Left lobe of liver (tissue), 2 donors: ENCODE measurements around the gene EMC10. TPM values are rescaled to one million over a fixed set of nuclear protein-coding genes. Genes with fewer than 3 reads are reported as not detected.

Experiments
- ATAC-seq: fragments of 200-7000 bp; cut with Tn5 transposase; one replicate; pipeline ENCODE4 v1.9.1; 2020; ENCODE audit warnings: mild to moderate bottlenecking, moderate library complexity
- DNase-seq: peaks from one replicate; pipeline ENCODE4 v3.0.0-alpha.2; 2020; ENCODE audit warnings: low spot score
- total RNA-seq: library from RNA; stranded (reverse); gene quantifications from one replicate; pipeline ENCODE4 v1.2.1, GENCODE V29; 2021
- donor health status: DM: no; HTN: no; CAD: no; lungs with moderate emphysema.
- donor health status: DM: no; HTN: yes; CAD: no.

Gene EMC10
- total RNA-seq, 1 donor from 2014 or later, result 55.2 TPM

DNA sequence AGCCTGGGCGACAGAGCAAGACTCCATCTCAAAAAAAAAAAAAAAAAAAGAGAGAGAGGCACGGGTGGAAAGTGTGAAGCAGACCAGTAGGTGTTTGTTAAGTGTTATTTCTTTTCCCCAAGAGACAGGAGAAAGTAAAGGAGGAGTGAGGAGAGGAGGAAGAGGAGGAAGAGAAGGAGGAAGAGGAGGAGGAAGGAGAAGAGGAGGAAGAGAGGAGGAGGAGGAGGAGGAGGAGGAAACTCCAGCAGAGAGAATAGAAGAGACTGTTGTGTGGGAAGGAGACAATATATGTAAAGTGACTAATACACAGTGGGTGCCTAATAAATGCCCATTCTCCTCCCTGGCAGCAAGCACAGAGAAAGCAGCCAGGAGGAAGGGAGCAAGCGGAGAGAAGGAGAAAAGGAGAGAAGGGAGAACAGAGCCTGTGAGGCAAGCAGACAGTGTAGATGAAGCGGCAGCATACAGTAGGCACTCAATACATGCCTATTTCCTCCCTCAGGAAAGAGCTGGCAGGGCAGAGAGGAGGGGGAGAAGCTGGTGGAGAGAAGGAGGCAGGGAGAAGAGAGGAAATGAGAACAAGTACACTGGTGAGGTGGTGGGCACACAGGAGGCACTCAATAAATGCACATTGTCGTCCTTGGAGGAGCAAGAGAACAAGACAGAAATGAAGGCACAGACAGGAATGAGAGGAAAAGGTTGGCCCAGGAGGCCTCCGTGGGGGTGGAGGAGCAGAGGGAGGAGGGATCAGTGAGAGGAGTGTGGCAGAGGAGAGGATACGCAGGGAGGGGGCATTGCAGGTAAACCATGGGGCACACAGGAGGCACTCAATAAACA lies 18.1 kb downstream of the EMC10 start:
- DNase-seq, result no peak
- no peak for ATAC-seq

DNA sequence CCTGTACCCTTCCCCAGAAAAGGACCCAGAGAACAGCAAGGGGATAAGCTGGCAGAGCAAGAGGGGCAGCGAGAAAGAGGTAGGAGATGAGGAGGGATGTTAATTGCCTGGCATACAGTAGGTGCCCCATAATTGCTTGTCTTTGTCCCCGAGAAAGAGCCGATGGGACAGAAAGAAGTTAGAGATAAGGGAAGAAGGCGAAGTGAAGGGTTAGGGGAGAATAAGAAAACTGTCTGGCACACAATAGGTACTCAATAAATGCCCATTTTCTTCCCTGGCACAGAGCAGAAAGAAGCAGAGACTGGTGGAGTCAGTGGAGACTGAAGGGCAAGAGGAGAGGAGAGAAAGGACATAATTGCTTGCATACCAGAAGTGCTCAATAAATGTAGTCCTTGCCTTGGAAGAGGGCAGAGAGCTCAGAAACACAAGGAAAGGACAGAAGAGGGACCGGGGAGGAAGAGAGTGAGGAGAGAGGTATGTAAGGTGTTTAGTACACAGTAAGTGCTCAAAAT lies 18.8 kb downstream of the EMC10 start:
- ATAC-seq (no peak), DNase-seq (no peak)

DNA sequence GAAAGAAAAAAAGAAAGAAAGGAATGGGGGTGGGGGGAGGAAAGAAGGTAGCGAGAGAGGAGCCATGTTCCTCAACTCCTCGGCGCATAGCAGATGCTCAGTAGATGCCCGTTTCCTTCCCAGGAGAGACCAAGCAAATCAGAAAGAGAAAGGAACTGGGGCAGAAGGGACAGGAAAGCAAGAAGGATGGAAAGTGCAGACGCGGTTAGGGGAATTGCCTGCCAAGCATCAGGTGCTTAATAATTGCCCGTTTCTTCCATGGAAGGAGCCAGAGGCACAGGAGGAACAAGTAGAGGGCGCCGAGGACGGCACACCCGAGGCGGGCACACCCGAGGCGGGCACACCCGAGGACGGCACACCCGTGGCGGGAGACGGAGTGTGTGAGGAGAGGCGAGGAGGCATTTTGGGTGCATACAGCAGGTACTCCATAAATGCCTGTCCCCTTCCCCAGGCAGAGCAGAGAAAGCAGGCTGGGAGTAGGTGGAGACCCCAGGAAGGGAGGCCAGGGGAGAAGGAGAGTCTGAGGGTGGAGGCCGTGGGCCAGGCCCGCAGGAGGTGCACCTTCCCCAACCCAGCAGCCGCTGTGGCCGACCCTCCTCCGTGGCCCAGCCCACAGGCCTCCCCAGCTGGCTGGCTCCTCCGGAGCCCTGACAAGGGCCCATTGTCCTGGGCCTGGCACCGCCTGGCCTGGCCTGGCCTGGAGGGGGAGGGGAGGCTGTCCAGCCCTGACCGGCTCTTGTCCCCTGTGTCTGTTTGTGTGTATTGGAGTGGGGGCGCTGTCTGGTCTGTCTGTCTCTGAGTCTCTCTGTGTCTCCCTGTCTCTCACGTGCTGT lies 20.1 kb downstream of the EMC10 start:
- ATAC-seq, result peak; percentile 40
- no peak for DNase-seq

DNA sequence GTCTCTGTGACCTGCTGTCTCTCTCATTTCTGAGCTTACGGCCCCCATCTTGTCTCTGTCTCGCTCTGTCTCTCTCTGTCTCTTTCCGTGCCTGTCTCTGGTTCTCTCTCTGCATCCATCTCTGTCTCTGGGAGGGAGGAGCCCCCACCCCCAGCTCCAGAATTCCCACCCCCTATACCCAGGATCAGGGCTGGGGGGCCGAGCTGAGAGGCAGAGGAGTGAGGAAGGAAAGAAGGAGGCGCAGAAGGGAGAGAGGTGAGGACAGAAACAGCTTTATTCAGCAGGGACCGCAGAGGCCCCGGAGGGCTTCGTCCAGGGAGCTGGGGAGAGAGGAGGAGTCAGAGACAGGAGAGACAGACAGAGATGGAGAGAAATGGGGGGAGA lies 20.7 kb downstream of the EMC10 start:
- ATAC-seq, result no peak
- no peak for DNase-seq

DNA sequence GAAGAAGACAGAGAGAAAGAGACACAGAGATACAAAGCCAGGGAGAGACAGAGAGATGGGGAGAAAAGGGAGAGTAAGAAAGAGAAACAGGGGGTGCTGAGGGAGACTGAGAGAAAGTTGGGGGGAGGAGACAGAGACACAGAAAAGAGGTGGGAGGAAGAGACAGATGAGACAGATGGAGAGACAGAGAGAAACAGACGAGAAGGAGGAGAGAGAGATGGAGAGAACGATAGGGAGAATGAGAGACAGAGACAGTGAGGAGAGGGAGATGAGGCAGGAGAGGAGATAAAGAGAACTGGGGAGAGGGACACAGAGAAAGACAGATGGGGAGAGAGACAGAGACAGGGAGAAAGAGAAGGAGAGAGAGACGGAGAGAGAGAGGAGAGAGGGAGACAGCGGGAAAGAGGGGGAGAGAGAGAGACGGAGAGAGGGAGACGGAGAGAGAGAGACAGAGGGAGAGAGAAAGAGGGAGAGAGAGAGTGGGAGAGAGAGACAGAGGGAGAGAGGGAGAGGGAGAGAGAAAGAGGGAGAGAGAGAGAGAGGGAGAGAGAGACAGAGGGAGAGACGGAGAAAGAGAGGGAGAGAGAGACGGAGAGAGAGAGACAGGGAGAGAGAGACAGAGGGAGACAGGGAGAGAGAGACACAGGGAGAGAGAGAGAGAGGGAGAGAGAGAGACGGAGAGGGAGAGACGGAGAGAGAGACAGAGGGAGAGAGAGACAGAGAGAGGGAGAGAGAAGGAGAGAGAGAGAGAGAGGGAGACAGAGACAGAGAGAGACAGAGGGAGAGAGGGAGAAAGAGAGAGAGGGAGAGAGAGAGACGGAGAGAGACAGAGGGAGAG lies 22.1 kb downstream of the EMC10 start:
- ATAC-seq, result no peak
- no peak for DNase-seq

DNA sequence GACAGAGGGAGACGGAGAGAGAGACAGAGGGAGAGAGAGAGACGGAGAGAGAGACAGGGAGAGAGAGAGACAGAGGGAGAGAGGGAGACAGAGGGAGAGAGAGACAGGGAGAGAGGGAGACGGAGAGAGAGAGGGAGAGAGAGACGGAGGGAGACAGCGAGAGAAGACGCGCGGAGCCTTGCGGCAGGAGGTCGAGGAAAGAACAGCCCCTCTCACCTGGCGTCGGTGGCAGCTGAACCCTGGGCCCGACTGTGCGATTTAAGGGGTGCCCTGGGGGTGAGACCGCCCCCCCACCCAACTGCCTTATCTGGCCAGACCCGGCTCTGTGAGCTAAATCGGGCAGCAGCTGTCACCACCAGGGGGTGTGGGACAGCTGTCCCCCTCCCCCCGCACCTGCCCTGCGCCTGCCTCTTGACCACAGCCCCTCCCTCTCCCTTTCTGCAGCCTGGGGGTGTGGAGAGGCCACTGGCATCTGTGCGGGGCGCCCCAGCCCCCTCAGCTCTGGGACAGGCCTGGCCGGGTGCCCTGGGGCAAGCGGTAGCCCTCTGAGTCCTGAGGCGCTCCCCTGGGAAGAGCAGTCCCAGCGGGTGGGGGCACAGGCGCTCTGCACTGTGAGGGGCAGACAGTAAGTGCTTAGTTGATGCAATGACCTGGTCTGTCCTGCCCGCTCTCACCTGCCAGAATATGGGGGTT lies 23.9 kb downstream of the EMC10 start:
- DNase-seq (no peak), ATAC-seq (peak; percentile 20)

DNA sequence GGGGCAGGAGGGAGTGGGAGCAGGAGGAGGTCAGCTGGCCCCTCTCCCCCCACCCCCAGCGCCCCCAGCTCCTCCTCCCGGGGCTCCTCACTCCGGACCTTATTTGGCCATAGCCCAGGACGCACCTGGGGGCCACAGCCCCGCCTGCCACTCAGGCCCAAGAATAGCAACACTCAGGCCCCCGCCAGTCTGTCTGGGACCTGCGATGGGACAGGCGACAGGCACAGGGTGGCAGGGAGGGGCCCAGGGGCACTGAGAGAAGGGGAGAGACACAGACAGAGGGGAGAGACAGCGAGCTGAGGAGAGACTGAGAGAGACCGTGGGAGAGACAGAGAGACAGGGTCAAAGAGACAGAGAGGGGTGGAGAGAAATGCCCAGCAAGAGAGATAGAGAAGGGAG lies 24.4 kb downstream of the EMC10 start:
- no peak for DNase-seq
- no peak for ATAC-seq

DNA sequence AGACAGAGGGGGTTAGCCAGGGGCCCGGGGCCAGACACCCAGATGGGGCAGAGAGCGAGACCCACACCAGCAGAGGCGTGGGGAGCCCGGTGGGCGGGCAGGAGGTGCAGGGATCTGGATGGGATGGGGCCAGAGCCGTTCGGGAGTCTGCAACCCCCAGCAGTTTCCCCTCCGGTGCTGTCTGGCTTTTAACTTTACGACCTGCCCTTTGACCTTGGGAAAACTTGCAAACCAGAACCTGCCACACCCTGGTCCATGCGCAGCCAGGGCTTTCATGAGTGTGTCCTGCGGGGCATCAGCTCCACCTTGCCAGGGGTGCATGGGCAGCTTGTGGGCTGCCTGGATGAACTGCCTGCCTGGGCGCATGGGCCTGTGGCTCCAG lies 24.9 kb downstream of the EMC10 start:
- ATAC-seq, result peak; percentile 16
- DNase-seq, result no peak

DNA sequence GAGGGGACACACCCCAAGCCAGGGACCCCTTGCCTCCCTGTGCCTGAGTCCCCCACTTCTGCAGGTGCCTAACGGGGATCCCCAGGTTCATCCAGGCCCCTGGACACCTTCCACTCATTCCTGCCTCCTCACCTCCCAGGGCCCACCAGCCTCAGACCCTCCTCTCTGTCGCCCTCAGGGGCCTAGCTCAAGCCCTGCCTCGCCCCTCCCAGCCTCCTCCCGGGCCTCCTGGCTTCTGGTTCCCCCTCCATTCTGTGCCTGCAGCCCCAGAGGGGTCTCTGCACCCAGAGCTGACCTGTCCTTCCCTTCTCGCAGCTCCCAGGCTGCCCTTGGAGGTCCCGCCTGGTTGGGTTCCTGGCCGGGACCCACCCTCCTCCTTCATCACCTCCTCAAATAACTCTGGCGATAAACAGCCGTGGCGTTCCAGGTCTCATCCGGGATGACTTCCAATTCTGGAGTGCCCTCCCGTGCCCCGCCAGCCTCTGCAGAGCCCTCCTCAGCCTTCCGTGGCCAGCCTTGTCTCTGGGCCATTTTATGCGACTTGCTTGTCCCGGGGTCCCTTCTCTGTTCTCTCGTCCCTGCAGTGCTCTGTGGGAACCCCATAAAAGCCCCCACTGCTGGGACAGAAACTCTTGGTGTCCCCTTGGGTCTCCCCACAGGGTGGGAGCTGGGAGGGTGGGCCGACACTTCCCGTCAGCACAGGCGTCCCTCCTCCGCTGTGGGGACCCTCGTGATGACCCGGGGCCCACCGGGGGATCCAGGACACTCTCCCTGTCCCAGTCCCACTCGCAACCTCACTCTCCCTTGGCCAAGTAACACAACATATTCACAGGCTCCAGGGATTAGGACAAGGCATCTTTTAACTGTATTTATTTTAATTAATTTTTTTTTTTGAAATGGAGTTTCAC lies 25.5 kb downstream of the EMC10 start:
- no peak for ATAC-seq

DNA sequence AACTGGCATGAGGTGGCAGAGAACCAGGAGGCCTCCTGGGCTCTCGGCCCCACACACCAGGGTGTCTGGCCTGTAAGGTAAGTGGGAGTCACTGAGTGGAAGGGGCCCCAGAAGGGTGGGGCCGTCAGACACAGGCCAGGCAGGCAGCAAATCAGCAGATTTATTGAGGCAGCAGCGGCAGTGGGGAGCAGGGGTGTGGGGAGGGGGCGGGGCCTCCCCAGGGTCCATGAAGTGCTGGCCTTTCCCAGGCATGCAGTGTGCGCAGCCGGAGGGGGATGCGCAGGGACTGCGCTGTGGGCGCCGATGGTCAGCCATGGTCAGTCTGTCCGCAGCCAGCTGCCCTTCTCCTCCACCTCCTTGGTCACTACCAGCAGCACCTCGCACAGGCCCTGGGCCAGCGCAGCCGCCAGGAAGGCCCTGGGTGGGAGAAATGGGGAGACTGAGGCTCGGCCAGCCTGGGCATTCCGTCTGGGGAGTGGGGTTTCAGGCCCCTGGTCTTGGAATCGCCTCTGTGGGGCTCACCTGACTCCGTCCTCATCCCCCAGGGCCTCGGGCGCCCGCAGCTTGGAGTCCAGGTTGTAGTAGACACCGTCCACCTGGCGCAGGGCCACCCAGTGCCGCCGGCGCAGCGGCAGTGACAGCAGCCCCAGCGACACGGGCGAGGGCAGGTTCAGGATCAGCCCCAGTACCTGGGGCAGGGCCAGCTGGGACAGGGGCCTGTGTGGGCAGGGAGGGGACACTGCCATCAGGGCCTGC lies 29.7 kb downstream of the EMC10 start:
- ATAC-seq (no peak), DNase-seq (no peak)

More for the DNA sequence above, 25.5 kb downstream of the EMC10 start:
- DNase-seq, result no peak

DNA sequence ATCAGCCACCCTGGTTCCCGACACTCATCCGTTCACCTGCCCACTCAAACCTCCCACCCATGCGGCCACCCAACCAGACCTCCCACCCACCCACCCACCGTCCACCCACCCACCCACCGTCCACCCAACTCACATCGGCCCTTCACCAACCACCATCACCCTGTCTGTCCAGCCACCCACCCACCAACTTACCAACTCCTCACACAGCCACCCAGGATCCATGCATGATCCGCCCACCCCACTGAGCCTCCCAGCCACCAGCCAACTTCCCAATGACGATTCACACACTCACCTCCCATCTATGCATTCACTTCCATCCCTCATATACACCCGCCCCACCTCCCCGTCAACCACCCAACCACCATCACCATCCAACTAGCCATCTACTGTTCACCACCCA lies 30.4 kb downstream of the EMC10 start:
- DNase-seq (no peak), ATAC-seq (no peak)

DNA sequence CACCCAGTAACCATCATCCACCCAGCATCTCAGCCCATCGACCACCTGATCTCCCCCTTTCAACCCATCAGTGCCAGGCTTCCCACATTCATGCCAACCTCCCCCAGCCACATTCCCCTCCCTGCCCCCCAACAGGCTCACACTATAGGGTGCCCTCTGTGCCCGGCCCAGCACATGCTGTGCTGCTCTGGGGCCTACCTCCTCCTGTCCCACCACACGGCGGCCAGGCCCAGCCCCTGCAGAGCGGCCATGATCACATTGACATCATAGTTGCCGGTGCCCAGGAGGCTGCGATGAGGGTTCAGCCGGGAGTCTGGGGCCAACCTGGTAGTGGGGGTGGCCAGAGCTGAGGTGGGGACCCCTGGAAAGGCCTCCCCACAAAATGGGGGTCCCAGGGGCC lies 31.1 kb downstream of the EMC10 start:
- DNase-seq, result no peak
- ATAC-seq, result no peak

DNA sequence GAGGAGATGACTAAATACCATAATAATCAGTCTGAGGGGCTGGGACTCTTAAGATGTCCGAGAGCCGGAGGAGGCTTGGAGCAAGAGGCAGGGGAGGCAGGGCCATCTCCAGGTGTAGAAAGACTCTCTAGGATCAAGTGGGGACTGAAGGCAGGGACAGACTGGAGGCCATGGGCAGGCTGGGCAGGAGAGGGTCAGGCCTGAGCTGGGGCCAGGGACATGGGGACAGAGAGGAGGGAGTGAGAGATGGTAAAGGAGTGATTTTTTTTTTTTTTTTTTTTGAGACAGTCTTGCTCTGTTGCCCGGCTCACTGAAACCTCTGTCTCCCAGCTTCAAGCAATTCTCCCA lies 32.5 kb downstream of the EMC10 start:
- no peak for DNase-seq
- no peak for ATAC-seq

DNA sequence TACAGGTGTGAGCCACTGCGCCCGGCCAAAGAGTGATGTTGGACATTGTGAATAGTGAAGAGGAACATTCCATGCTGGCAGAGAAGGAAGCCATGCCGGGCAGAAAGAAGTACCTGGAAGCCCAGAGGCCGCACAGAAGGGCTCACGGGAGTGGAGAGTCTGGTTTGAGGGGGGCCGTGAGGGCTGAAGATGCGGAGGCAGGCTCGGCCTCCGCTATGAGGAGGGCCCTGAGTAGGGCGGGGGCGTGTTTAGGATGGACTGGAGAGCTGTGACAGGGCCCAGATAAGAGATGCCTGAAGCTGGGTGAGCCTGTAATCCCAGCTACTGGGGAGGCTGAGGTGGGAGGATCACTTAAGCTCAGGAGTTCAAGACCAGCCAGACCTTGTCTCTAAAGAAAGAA lies 33.1 kb downstream of the EMC10 start:
- peak; percentile 44 for DNase-seq
- no peak for ATAC-seq

DNA sequence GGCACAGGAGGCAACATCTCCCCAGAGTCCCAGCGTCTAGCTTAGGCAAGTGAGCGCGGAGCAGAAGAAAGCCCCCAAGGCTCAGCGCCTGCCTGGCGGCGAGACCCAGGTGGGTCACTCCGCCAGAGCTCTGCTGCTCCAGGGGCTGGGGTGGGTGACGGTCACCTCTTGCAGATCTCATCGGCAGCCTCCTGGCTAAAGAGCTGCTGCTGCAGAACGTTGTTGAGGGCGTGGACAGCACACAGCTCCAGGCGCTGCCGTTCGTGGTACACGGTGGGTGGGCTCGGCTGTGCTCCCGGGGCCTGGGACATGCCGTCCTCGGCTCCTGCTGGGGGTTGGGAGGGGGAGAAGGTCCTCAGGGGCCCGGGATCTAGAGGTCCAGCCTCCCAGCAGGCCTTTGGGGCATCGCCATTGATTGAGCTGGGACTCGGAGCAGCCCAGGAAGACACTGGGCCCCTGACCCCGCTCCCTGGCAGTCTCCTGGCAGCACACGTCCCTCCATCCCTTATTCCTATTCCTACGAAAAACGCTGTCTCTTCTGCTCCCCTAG lies 33.9 kb downstream of the EMC10 start:
- ATAC-seq, result no peak
- DNase-seq, result peak; percentile 48

DNA sequence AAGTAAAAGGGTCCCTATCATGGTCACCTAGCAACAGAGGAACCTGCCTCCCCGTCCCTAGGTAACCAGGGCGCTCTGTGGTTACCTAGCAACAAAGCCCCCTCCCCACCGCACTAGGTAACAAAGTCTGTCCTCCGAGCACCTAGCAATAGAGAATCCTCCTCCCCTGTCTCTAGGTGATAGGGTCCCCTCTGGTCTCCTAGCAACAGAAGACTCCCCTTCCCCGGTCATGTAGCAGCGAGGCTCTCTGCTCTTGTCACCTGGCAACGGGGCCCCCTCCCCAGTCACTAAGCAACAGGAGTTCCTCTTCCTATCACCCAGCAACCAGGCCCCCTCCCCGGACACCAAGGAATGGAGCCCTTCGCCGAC lies 34.4 kb downstream of the EMC10 start:
- ATAC-seq, result no peak

DNA sequence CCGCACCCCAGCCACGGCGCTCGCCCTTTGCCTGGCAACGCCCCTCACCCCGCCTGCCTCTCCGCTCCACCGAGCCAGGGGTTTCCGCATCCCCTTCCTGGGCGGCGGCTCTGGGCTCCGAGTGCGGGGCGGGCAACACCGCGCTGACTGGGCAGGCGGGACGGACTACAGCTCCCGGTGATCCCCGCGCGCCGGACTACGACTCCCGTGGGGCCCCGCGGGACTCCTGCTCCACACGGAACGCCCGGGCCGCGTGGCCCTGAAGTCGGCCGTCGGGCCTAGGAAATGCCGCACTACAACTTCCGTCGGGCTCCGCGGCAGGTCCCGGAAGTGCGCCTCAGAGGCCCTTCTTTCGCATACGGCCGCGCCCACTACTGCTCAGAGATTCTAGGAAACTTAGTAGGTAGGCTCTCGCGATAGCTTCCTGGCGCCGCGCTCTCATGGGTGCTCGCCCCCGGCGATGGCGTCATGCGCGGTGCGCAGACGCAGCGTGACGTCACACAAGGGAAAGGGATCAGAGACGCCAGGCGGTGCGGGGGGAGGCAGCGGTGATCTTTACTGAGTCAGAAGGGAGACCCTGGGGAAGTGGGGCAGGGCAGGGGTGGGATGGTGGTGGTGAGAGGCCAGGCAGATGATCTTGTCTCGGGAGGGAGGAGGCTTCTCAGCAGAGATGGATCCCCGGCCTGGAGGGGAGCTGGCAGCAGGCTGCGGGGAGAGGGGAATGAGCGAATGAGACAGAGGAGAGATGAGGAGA lies 34.9 kb downstream of the EMC10 start, which contains the start of gene JOSD2:
Gene JOSD2, minus strand, starts transcription at position 123 of the 754 bp plus-strand sequence. CDS start 760 bp downstream, outside the sequence.
- ATAC-seq, result peak; percentile 86

More for the DNA sequence above, 34.4 kb downstream of the EMC10 start:
- DNase-seq, result no peak

More for the DNA sequence above, 34.9 kb downstream of the EMC10 start, which contains the start of gene JOSD2:
- peak; percentile 99 for DNase-seq
